ENCODE data around the gene STK24. TPM values are rescaled to one million over a fixed set of nuclear protein-coding genes. Genes with fewer than 3 reads are reported as not detected.
"Not testable (repeated sequence)": the region's sequence is repeated elsewhere in the genome, so short reads cannot be mapped to it uniquely, and the experiment has no call there.

The STK24 gene
- total and polyA plus RNA-seq, 2 of the 8 experiments (the other 6 are each of a cell fraction or from before 2014, with no cell fraction given), result 62.8 to 143 TPM

- DNase-seq (ENCODE audit: low read depth in 1 of 2, low spot score in 2 of 2); H3K27me3 ChIP-seq (replicated peaks in 1 of 4; ENCODE audit: control insufficient read depth in 3 of 4, extremely low read depth in 1 of 4, insufficient read depth in 3 of 4, low read length in 3 of 4); H2AK5ac ChIP-seq (ENCODE audit: low read depth, low read length); H2AFZ ChIP-seq (ENCODE audit: low read length); H2BK15ac ChIP-seq (ENCODE audit: low read length); H2BK5ac ChIP-seq (ENCODE audit: low read depth, low read length); H3K14ac ChIP-seq (ENCODE audit: insufficient read length); H3K4me1 ChIP-seq (replicated peaks in 1 of 4; ENCODE audit: control insufficient read depth in 3 of 4, insufficient read depth in 4 of 4, low read length in 3 of 4); H3K36me3 ChIP-seq (ENCODE audit: control insufficient read depth in 2 of 4, insufficient read depth in 4 of 4, low read length in 3 of 4); H3K23me2 ChIP-seq (ENCODE audit: low read depth, low read length); H3K56ac ChIP-seq (replicated peaks; ENCODE audit: insufficient read length, low read depth, low read length); H3K4ac ChIP-seq (replicated peaks; ENCODE audit: insufficient read length, low read depth, low read length); H3K18ac ChIP-seq (ENCODE audit: extremely low read depth, low read length); H2BK120ac ChIP-seq (replicated peaks; ENCODE audit: low read depth, low read length); H3K9ac ChIP-seq (replicated peaks in 1 of 4; ENCODE audit: extremely low read depth in 1 of 4, low read depth in 3 of 4, low read length in 3 of 4); H3K23ac ChIP-seq (ENCODE audit: insufficient read length); H2BK20ac ChIP-seq (ENCODE audit: low read length); H3K4me2 ChIP-seq (ENCODE audit: insufficient read depth in 1 of 2, low read depth in 2 of 2, low read length in 2 of 2); CTCF ChIA-PET (ENCODE audit: partially characterized antibody); FAIRE-seq; H3K27ac ChIP-seq (ENCODE audit: low read depth, low read length); H3K79me1 ChIP-seq (ENCODE audit: low read depth, low read length); H4K20me1 ChIP-seq (replicated peaks in 1 of 2; ENCODE audit: control insufficient read depth in 1 of 2, insufficient read depth in 2 of 2, low read length in 2 of 2); H3K4me3 ChIP-seq (ENCODE audit: extremely low read depth in 1 of 4, insufficient read depth in 2 of 4, low read depth in 3 of 4, low read length in 4 of 4); H4K91ac ChIP-seq (replicated peaks; ENCODE audit: insufficient read length, low read length); H4K5ac ChIP-seq (ENCODE audit: insufficient read length, low read depth, low read length); H3K9me3 ChIP-seq (ENCODE audit: insufficient read depth in 2 of 2, low read depth in 1 of 2, low read length in 1 of 2); H3K79me2 ChIP-seq (ENCODE audit: control insufficient read depth in 1 of 2, insufficient read depth in 2 of 2, low read length in 2 of 2); H4K8ac ChIP-seq (ENCODE audit: extremely low read depth, insufficient read depth, low read length); H2BK12ac ChIP-seq (ENCODE audit: low read depth, low read length): not testable (repeated sequence)
- POLR2A ChIA-PET (ENCODE audit: partially characterized antibody), result interaction anchor here (0.6 kb wide), 1 partner anchor 131 kb away, joined by 3 read pairs; no protein-coding TSS in a partner anchor
- WGBS, 2 experiments (ENCODE audit: extremely low coverage in 1 of 2, insufficient coverage in 1 of 2, insufficient read length in 1 of 2, insufficient replicate concordance in 2 of 2, low coverage in 1 of 2, low lambda C conversion rate in 2 of 2, missing lambda C conversion rate in 1 of 2), result 86% methylated on average over 6 of the region's 6 CpGs; no CpG with 5 or more reads in 1 of the 2 experiments
Measured at GRCh38 chr13:98590471-98590870, 13.6 kb upstream of the STK24 start.

GRCh38 chr13:98589516-98589915 is 12.6 kb upstream of the STK24 start:
- H4K91ac ChIP-seq (replicated peaks; ENCODE audit: insufficient read length, low read length); H2BK120ac ChIP-seq (replicated peaks; ENCODE audit: low read depth, low read length); H3K23me2 ChIP-seq (ENCODE audit: low read depth, low read length); H4K5ac ChIP-seq (ENCODE audit: insufficient read length, low read depth, low read length); H2AK5ac ChIP-seq (ENCODE audit: low read depth, low read length); H3K4me1 ChIP-seq (replicated peaks in 1 of 4; ENCODE audit: control insufficient read depth in 3 of 4, insufficient read depth in 4 of 4, low read length in 3 of 4); H3K27me3 ChIP-seq (replicated peaks in 1 of 4; ENCODE audit: control insufficient read depth in 3 of 4, extremely low read depth in 1 of 4, insufficient read depth in 3 of 4, low read length in 3 of 4); H2BK20ac ChIP-seq (ENCODE audit: low read length); H4K8ac ChIP-seq (ENCODE audit: extremely low read depth, insufficient read depth, low read length); H3K27ac ChIP-seq (ENCODE audit: low read depth, low read length); H2BK5ac ChIP-seq (ENCODE audit: low read depth, low read length); H2BK15ac ChIP-seq (ENCODE audit: low read length); H3K79me1 ChIP-seq (ENCODE audit: low read depth, low read length); H3K9ac ChIP-seq (replicated peaks in 1 of 4; ENCODE audit: extremely low read depth in 1 of 4, low read depth in 3 of 4, low read length in 3 of 4); H3K14ac ChIP-seq (ENCODE audit: insufficient read length); H2AFZ ChIP-seq (ENCODE audit: low read length); H4K20me1 ChIP-seq (replicated peaks in 1 of 2; ENCODE audit: control insufficient read depth in 1 of 2, insufficient read depth in 2 of 2, low read length in 2 of 2); H3K56ac ChIP-seq (replicated peaks; ENCODE audit: insufficient read length, low read depth, low read length); H3K9me3 ChIP-seq (ENCODE audit: insufficient read depth in 2 of 2, low read depth in 1 of 2, low read length in 1 of 2); FAIRE-seq; DNase-seq (ENCODE audit: low read depth in 1 of 2, low spot score in 2 of 2); H3K23ac ChIP-seq (ENCODE audit: insufficient read length); H3K18ac ChIP-seq (ENCODE audit: extremely low read depth, low read length); H3K4me3 ChIP-seq (ENCODE audit: extremely low read depth in 1 of 4, insufficient read depth in 2 of 4, low read depth in 3 of 4, low read length in 4 of 4); H2BK12ac ChIP-seq (ENCODE audit: low read depth, low read length); H3K79me2 ChIP-seq (ENCODE audit: control insufficient read depth in 1 of 2, insufficient read depth in 2 of 2, low read length in 2 of 2); H3K36me3 ChIP-seq (ENCODE audit: control insufficient read depth in 2 of 4, insufficient read depth in 4 of 4, low read length in 3 of 4); H3K4ac ChIP-seq (replicated peaks; ENCODE audit: insufficient read length, low read depth, low read length); H3K4me2 ChIP-seq (ENCODE audit: insufficient read depth in 1 of 2, low read depth in 2 of 2, low read length in 2 of 2): not testable (repeated sequence)
- ChIA-PET POLR2A (ENCODE audit: partially characterized antibody) (interaction anchor here (2.0 kb wide), 1 partner anchor 12 kb away, joined by 6 read pairs; the partner anchor contains the start of gene STK24), CTCF (ENCODE audit: partially characterized antibody) (interaction anchor here (0.7 to 7.6 kb wide), 2 partner anchors 10 to 145 kb away, joined by 3 to 37 read pairs; no protein-coding TSS in a partner anchor)
- 91% methylated on average over 12 of the region's 12 CpGs; no CpG with 5 or more reads in 1 of the 2 experiments for WGBS, 2 experiments (ENCODE audit: extremely low coverage in 1 of 2, insufficient coverage in 1 of 2, insufficient read length in 1 of 2, insufficient replicate concordance in 2 of 2, low coverage in 1 of 2, low lambda C conversion rate in 2 of 2, missing lambda C conversion rate in 1 of 2)
